ENCODE results near the gene RNF151. TPM values are rescaled to one million over a fixed set of nuclear protein-coding genes. Genes with fewer than 3 reads are reported as not detected.

The RNF151 gene
- total RNA-seq, 1 donor from 2014 or later = not detected

GRCh38 chr16:1940273-1941161, 26.1 kb upstream of the RNF151 start:
- TF ChIP-seq, protein P1, sequence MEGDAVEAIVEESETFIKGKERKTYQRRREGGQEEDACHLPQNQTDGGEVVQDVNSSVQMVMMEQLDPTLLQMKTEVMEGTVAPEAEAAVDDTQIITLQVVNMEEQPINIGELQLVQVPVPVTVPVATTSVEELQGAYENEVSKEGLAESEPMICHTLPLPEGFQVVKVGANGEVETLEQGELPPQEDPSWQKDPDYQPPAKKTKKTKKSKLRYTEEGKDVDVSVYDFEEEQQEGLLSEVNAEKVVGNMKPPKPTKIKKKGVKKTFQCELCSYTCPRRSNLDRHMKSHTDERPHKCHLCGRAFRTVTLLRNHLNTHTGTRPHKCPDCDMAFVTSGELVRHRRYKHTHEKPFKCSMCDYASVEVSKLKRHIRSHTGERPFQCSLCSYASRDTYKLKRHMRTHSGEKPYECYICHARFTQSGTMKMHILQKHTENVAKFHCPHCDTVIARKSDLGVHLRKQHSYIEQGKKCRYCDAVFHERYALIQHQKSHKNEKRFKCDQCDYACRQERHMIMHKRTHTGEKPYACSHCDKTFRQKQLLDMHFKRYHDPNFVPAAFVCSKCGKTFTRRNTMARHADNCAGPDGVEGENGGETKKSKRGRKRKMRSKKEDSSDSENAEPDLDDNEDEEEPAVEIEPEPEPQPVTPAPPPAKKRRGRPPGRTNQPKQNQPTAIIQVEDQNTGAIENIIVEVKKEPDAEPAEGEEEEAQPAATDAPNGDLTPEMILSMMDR (IDR thresholded peaks at IDR 0.05; ENCODE audit: unreplicated experiment) = no peak
- Mint-ChIP-seq H3K27ac (ENCODE audit: unreplicated experiment) (no peak overlapping the region), H3K36me3 (ENCODE audit: low read depth, unreplicated experiment) (peaks cover 5% of the 10 kb centered on the region), H3K9me3 (ENCODE audit: unreplicated experiment) (no peaks in the 10 kb centered on the region), H3K4me3 (ENCODE audit: unreplicated experiment) (no peak overlapping the region), H3K4me1 (ENCODE audit: unreplicated experiment) (no peaks in the 10 kb centered on the region), H3K27me3 (ENCODE audit: unreplicated experiment) (peaks cover 10% of the 10 kb centered on the region)
- DNase-seq (ENCODE audit: low spot score) = no peak

DNA sequence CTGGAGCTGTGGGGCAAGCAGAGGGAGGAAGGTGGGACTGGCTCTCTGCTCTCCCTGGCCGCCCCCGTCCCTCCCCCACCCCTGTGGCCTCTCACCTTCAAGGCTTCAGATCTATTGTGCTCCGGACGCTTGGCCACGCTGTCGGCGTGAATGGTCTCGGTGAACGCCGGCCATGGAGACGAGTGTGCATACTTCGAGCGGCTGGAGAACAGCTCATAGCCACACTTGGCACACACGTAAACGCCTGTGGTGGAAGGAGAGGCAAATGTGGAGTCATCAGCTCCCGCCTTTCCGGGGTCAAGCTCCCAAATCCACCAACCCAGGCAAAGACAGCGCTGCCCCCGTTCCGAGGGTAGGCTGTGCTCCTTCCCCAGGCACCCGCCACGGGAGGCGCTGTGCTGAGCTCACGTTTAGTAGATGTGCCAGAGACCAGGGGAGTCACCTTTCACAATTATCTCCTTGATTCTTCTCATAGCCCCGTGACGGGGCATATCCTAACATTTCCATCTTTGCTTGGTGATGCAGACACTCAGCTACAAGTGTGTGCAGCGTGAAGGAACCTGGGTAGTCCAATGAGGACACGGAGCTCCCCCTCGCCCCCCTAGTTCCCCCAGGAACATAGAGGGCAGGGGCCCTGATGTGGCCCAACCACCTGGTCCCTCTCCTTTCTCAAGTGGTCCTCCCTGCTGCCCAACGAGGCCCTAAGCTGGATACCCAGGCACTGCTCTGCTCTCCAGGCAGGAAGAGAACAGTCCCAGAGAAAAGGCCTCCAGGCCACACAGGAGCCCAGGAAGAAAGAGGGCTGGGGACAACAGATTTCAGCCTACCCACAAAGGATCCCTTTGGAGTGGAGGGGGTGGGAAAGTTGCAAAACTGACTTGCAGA, 25.3 kb upstream of the RNF151 start:
- Mint-ChIP-seq H3K36me3 (ENCODE audit: low read depth, unreplicated experiment) (peaks cover 5% of the 10 kb centered on the region), H3K9me3 (ENCODE audit: unreplicated experiment) (no peaks in the 10 kb centered on the region), H3K27ac (ENCODE audit: unreplicated experiment) (no peak overlapping the region), H3K27me3 (ENCODE audit: unreplicated experiment) (peaks cover 12% of the 10 kb centered on the region), H3K4me1 (ENCODE audit: unreplicated experiment) (no peaks in the 10 kb centered on the region), H3K4me3 (ENCODE audit: unreplicated experiment) (peak overlapping the region; percentile 51)
- peak; percentile 49 for DNase-seq (ENCODE audit: low spot score)
- TF ChIP-seq, protein P1 (IDR thresholded peaks at IDR 0.05; ENCODE audit: unreplicated experiment) = peak; percentile 14

- no peak for DNase-seq (ENCODE audit: low spot score)
- TF ChIP-seq, protein P1 (IDR thresholded peaks at IDR 0.05; ENCODE audit: unreplicated experiment) = no peak
- Mint-ChIP-seq H3K27me3 (ENCODE audit: unreplicated experiment) (peaks cover 10% of the 10 kb centered on the region), H3K9me3 (ENCODE audit: unreplicated experiment) (no peaks in the 10 kb centered on the region), H3K36me3 (ENCODE audit: low read depth, unreplicated experiment) (peaks cover 5% of the 10 kb centered on the region), H3K4me1 (ENCODE audit: unreplicated experiment) (no peaks in the 10 kb centered on the region), H3K4me3 (ENCODE audit: unreplicated experiment) (peak overlapping the region; percentile 86), H3K27ac (ENCODE audit: unreplicated experiment) (no peak overlapping the region)
These were observed 24.4 kb upstream of the RNF151 start for GRCh38 chr16:1942047-1942809.

DNA sequence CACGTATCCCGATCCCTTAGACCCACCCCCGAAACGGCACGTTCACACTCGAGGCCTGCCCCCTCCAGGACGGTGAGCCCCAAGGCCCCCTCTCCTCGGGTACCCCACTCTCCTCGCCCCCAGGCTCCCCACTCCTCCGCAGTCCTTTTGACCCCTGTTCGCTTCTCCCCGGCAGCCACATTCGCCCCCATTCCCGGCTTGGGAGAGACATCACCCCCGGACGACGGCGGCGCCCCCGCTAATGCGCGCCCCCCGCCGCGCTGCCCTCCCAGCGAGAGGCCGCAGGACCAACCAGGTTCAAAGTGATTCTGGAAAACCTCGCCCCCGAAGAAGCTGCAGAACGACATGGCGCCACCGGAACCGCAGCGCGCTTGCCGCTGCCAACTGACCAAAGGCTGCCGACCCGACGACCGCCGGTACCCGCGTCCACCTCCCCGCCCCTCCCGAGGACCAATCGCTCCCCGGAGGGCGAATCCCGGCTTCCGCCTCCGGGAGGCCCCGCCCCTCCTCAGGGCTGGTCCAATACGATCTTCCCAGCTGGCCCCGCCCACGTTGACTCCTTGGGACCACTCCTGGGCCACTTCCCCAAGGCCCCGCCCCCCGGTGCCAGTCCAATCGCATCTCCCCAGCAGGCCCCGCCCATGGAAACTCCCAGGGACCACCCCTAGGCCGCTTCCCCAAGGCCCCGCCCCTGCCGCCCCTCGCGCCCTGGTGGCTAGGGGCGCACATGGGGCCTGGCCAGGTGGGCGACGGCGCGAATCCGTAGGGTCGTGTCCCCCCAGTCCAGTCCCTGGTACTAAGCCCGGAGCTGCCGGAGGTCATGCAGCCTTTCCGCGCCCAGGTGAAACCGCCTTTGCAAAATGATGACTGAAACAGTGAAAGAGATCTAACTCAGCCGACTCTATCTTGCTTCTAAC, 23.6 kb upstream of the RNF151 start, which contains the start of gene MSRB1:
Gene MSRB1 (minus strand): TSS at position 390 of the 917 bp plus-strand sequence. CDS start 43 bp downstream, at position 347.
- no peaks in the 10 kb centered on the region for H3K4me1 Mint-ChIP-seq (ENCODE audit: unreplicated experiment)
- H3K4me3 Mint-ChIP-seq (ENCODE audit: unreplicated experiment) = peak within 1 kb of the TSS; percentile 87
- DNase-seq (ENCODE audit: low spot score) = peak; percentile 100
- H3K27me3 Mint-ChIP-seq (ENCODE audit: unreplicated experiment) = peaks cover 9% of the 10 kb centered on the region
- H3K9me3 Mint-ChIP-seq (ENCODE audit: unreplicated experiment) = no peaks in the 10 kb centered on the region
- H3K36me3 Mint-ChIP-seq (ENCODE audit: low read depth, unreplicated experiment) = peaks cover 5% of the 10 kb centered on the region
- no peak within 1 kb of the TSS for H3K27ac Mint-ChIP-seq (ENCODE audit: unreplicated experiment)
- TF ChIP-seq, protein P1 (IDR thresholded peaks at IDR 0.05; ENCODE audit: unreplicated experiment) = no peak

Measured in endothelial cell (in vitro differentiated cells).